Caco-2 (cell line): ENCODE data around the gene TMEM234. TPM values are rescaled to one million over a fixed set of nuclear protein-coding genes. Genes with fewer than 3 reads are reported as not detected.

Experiments used
- BruUV-seq: library from RNA; stranded (reverse); fragments of 400-500 nt; replicated peaks from 2 replicates; lab custom pipeline; 2021; lab: Mats Ljungman, UMichigan
- CTCF ChIA-PET: fragments of 300-600 bp; sonication (Branson Sonifier 250); formaldehyde crosslinking; loops from one replicate; lab custom pipeline; 2022; ENCODE audit warnings: antibody characterized with exemption; lab: Charles Lee
- POLR2A ChIA-PET: fragments of 300-600 bp; sonication (Branson Sonifier 250); formaldehyde crosslinking; loops from one replicate; lab custom pipeline; 2022; ENCODE audit warnings: antibody characterized with exemption; lab: Charles Lee
- DNase-seq, 2 experiments: peaks; one replicate each; pipeline versions ENCODE4 v3.0.0 to v3.0.0-alpha.2; 2020 to 2022
- H3K27me3 ChIP-seq: replicated peaks from 2 replicates; pipeline ENCODE4 v1.6.0; 2011; ENCODE audit warnings: low read length; ENCODE audit not compliant: control insufficient read depth, insufficient read depth
- H3K36me3 ChIP-seq: 2 replicates; pipeline ENCODE4 v1.5.1; 2011; ENCODE audit warnings: low read length; ENCODE audit not compliant: control insufficient read depth, insufficient read depth
- H3K4me1 ChIP-seq: fragments of 250-450 bp; sonication (Bioruptor Pico); 2 replicates; pipeline ENCODE4 v1.5.1; 2020; ENCODE audit warnings: mild to moderate bottlenecking
- H3K4me3 ChIP-seq: 2 replicates; pipeline ENCODE4 v1.5.1; 2011; ENCODE audit warnings: low read depth, mild to moderate bottlenecking, control low read depth, low read length
- H3K9me3 ChIP-seq: fragments of 250-450 bp; sonication (Bioruptor Pico); 2 replicates; pipeline ENCODE4 v1.5.1; 2020; ENCODE audit warnings: mild to moderate bottlenecking, moderate library complexity
- H3K27ac Mint-ChIP-seq: one replicate; pipeline ENCODE4 v1.8.0; 2022; ENCODE audit warnings: mixed read lengths; ENCODE audit not compliant: unreplicated experiment
- H3K27me3 Mint-ChIP-seq: one replicate; pipeline ENCODE4 v1.8.0; 2022; ENCODE audit warnings: mixed read lengths; ENCODE audit not compliant: insufficient read depth, unreplicated experiment
- H3K36me3 Mint-ChIP-seq: one replicate; pipeline ENCODE4 v1.8.0; 2022; ENCODE audit warnings: mild to moderate bottlenecking, mixed read lengths; ENCODE audit not compliant: insufficient read depth, unreplicated experiment
- H3K4me1 Mint-ChIP-seq: one replicate; pipeline ENCODE4 v1.8.0; 2022; ENCODE audit warnings: low read depth, mixed read lengths; ENCODE audit not compliant: unreplicated experiment
- H3K4me3 Mint-ChIP-seq: one replicate; pipeline ENCODE4 v1.8.0; 2022; ENCODE audit warnings: mild to moderate bottlenecking, moderate library complexity, mixed read lengths; ENCODE audit not compliant: unreplicated experiment
- H3K9me3 Mint-ChIP-seq: one replicate; pipeline ENCODE4 v1.8.0; 2022; ENCODE audit warnings: mixed read lengths; ENCODE audit not compliant: unreplicated experiment
- CTCF ChIP-seq, 2 experiments: fragments of 200-600 bp in 1 of 2; IDR thresholded peaks; 1 replicate in 1 of 2; 2 replicates in 1 of 2; pipeline versions ENCODE4 v1.5.1 to v1.8.0; 2011 to 2022; ENCODE audit warnings: antibody characterized with exemption in 1 of 2, control low read depth in 1 of 2, inconsistent platforms in 1 of 2, low read depth in 1 of 2, low read length in 1 of 2, mild to moderate bottlenecking in 1 of 2, moderate library complexity in 1 of 2; ENCODE audit not compliant: insufficient read depth in 1 of 2, severe bottlenecking in 1 of 2, unreplicated experiment in 1 of 2
- intact Hi-C: fragments of 100-400 bp; cut with micrococcal nuclease; formaldehyde crosslinking; loops from one replicate; pipeline ENCODE4 v1.10.0; 2022; ENCODE audit not compliant: unreplicated experiment
- total RNA-seq: library from RNA; stranded (reverse); gene quantifications from 2 replicates; pipeline ENCODE4 v1.2.3, GENCODE V29; 2022

Gene TMEM234
- total RNA-seq, 1 experiment from 2014 or later, result 11.5 TPM

DNA sequence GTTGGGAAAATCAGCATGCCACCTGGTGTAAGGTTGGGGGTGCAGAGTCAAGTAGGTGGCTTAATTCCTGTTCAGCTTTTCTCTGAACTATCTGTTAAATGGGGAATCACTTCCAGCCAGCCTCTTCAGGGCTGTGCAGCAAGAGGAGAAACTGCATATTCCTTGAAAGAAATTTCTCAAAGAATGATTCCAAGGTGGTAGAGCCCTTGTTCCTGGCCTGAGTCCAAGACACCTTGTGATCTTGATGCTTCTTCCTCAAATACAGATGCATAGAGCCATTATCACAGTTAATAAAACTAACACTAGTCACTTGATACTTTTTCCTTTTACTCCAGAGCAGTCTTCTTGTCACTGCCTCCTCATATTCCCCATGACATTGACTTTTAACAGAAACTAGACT lies 37.5 kb downstream of the TMEM234 start:
- Histone ChIP-seq H3K4me3 (no peak overlapping the region), H3K4me1 (no peaks in the 10 kb centered on the region), H3K9me3 (no peaks in the 10 kb centered on the region), H3K27me3 (no peaks in the 10 kb centered on the region), H3K36me3 (peaks cover 4% of the 10 kb centered on the region)
- POLR2A ChIA-PET, result no interaction called here
- Mint-ChIP-seq H3K27ac (no peak overlapping the region), H3K36me3 (peaks cover 81% of the 10 kb centered on the region), H3K9me3 (no peaks in the 10 kb centered on the region), H3K4me1 (peaks cover 22% of the 10 kb centered on the region), H3K4me3 (no peak overlapping the region), H3K27me3 (no peaks in the 10 kb centered on the region)
- CTCF ChIA-PET, result no interaction called here
- intact Hi-C loops, result no loop called here
- DNase-seq, result no peak
- TF ChIP-seq CTCF (IDR thresholded peaks at IDR 0.05; ENCODE audit: insufficient read depth in 1 of 2, low read depth in 1 of 2, low read length in 1 of 2, severe bottlenecking in 1 of 2, unreplicated experiment in 1 of 2), result no peak
- no TSS peak for BruUV-seq

DNA sequence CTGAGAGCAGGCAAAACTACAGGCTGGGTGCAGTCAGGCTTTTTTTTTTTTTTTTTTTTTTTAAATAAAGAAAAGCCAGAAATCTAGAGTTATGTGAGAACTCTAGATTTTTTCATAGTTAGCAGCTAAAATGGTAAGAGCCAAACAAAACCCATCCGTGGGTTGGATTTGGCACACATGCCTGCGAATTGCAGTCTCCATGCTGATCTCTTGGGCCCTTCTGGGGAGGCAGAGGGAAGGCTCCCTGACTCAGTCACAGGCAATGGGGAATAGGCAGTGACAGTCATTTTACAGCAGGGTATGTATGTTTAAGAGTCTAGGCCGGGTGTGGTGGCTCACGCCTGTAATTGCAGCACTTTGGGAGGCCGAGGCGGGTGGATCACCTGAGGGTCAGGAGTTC lies 40.1 kb downstream of the TMEM234 start:
- Mint-ChIP-seq H3K27ac (no peak overlapping the region), H3K9me3 (no peaks in the 10 kb centered on the region), H3K27me3 (no peaks in the 10 kb centered on the region), H3K4me3 (no peak overlapping the region), H3K4me1 (peaks cover 32% of the 10 kb centered on the region), H3K36me3 (peaks cover 80% of the 10 kb centered on the region)
- no peak for DNase-seq
- CTCF ChIA-PET, result interaction anchor here (0.5 kb wide), 1 partner anchor 506 kb away, joined by 4 read pairs; no protein-coding TSS in a partner anchor
- no peak for TF ChIP-seq CTCF (IDR thresholded peaks at IDR 0.05; ENCODE audit: insufficient read depth in 1 of 2, low read depth in 1 of 2, low read length in 1 of 2, severe bottlenecking in 1 of 2, unreplicated experiment in 1 of 2)
- intact Hi-C loops, result no loop called here
- Histone ChIP-seq H3K4me1 (peaks cover 15% of the 10 kb centered on the region), H3K4me3 (no peak overlapping the region), H3K9me3 (no peaks in the 10 kb centered on the region), H3K36me3 (peaks cover 2% of the 10 kb centered on the region; the same call in 1 of the 2 replicates), H3K27me3 (no peaks in the 10 kb centered on the region)
- POLR2A ChIA-PET, result no interaction called here
- no TSS peak for BruUV-seq

GRCh38 chr1:32181563-32181962 lies 40.6 kb downstream of the TMEM234 start:
- H3K9me3 ChIP-seq, result no peaks in the 10 kb centered on the region
- Mint-ChIP-seq H3K4me3 (peak overlapping the region; percentile 92), H3K27ac (peak overlapping the region; percentile 94), H3K9me3 (no peaks in the 10 kb centered on the region), H3K27me3 (no peaks in the 10 kb centered on the region), H3K36me3 (peaks cover 78% of the 10 kb centered on the region), H3K4me1 (peaks cover 32% of the 10 kb centered on the region)
- H3K4me3 ChIP-seq, result no peak overlapping the region
- CTCF ChIA-PET, result interaction anchor here (0.5 kb wide), 1 partner anchor 506 kb away, joined by 4 read pairs; no protein-coding TSS in a partner anchor
- no peak for DNase-seq
- TF ChIP-seq CTCF (IDR thresholded peaks at IDR 0.05; ENCODE audit: insufficient read depth in 1 of 2, low read depth in 1 of 2, low read length in 1 of 2, severe bottlenecking in 1 of 2, unreplicated experiment in 1 of 2), result no peak
- intact Hi-C loops, result no loop called here
- H3K36me3 ChIP-seq, result peaks cover 2% of the 10 kb centered on the region; the same call in 1 of the 2 replicates
- peaks cover 15% of the 10 kb centered on the region for H3K4me1 ChIP-seq
- no TSS peak for BruUV-seq
- POLR2A ChIA-PET, result no interaction called here
- H3K27me3 ChIP-seq, result no peaks in the 10 kb centered on the region
